Measurements from ENCODE around the gene DSC2.

DSC2 gene

GRCh38 chr18:31093880-31094279 lies 8.3 kb downstream of the DSC2 start (continued):
- TF ChIP-seq POU6F1 (CRISPR knock-in tag; IDR thresholded peaks at IDR 0.05; ENCODE audit: borderline replicate concordance, low read depth) (no peak), RARB (CRISPR knock-in tag; IDR thresholded peaks at IDR 0.05) (no peak), ZC3H10 (CRISPR knock-in tag; IDR thresholded peaks at IDR 0.05) (no peak), GLIS3 (CRISPR knock-in tag; IDR thresholded peaks at IDR 0.05) (no peak)

GRCh38 chr18:31093294-31093693 lies 8.9 kb downstream of the DSC2 start:
- TF ChIP-seq ZNF8 (CRISPR knock-in tag; IDR thresholded peaks at IDR 0.05) (peak; percentile 46; the same call in 1 of the 2 replicates), GLIS3 (CRISPR knock-in tag; IDR thresholded peaks at IDR 0.05) (no peak)
- no peak for ATAC-seq

- no peak for ATAC-seq
- TF ChIP-seq TCF4 (CRISPR knock-in tag; IDR thresholded peaks at IDR 0.05; ENCODE audit: borderline replicate concordance) (no peak), PPARA (CRISPR knock-in tag; IDR thresholded peaks at IDR 0.05; ENCODE audit: borderline replicate concordance) (no peak), ZFP3 (CRISPR knock-in tag; IDR thresholded peaks at IDR 0.05) (no peak), CSRNP3 (CRISPR knock-in tag; IDR thresholded peaks at IDR 0.05) (no peak), ZNF565 (CRISPR knock-in tag; conservative IDR thresholded peaks at IDR 0.05; ENCODE audit: low read depth) (no peak)
Measured at GRCh38 chr18:31091350-31091749, 10.9 kb downstream of the DSC2 start.

DNA sequence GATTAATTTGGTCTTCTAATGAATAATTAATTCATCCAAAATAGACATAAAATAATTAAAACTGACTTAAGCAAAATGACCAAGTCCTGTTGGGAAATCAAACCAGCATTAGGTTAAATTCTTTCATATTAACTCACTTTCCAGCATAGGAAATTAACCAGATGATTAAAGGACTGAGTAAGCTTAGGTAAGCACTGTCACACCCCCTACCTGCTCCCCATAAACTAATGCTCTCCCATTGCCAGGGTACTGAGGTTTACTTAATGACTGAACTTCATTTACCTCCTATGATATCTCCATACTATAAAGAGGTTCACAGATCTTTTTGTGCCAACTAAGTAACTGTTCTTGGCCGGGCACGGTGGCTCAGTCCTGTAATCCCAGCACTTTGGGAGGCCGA lies 13.7 kb downstream of the DSC2 start:
- ATAC-seq, result no peak
- TF ChIP-seq CSRNP3 (CRISPR knock-in tag; IDR thresholded peaks at IDR 0.05), result no peak
- TF ChIP-seq, protein P1, sequence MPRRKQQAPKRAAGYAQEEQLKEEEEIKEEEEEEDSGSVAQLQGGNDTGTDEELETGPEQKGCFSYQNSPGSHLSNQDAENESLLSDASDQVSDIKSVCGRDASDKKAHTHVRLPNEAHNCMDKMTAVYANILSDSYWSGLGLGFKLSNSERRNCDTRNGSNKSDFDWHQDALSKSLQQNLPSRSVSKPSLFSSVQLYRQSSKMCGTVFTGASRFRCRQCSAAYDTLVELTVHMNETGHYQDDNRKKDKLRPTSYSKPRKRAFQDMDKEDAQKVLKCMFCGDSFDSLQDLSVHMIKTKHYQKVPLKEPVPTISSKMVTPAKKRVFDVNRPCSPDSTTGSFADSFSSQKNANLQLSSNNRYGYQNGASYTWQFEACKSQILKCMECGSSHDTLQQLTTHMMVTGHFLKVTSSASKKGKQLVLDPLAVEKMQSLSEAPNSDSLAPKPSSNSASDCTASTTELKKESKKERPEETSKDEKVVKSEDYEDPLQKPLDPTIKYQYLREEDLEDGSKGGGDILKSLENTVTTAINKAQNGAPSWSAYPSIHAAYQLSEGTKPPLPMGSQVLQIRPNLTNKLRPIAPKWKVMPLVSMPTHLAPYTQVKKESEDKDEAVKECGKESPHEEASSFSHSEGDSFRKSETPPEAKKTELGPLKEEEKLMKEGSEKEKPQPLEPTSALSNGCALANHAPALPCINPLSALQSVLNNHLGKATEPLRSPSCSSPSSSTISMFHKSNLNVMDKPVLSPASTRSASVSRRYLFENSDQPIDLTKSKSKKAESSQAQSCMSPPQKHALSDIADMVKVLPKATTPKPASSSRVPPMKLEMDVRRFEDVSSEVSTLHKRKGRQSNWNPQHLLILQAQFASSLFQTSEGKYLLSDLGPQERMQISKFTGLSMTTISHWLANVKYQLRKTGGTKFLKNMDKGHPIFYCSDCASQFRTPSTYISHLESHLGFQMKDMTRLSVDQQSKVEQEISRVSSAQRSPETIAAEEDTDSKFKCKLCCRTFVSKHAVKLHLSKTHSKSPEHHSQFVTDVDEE (CRISPR knock-in tag; IDR thresholded peaks at IDR 0.05), result no peak
- TF ChIP-seq ZC3H10 (CRISPR knock-in tag; IDR thresholded peaks at IDR 0.05), result no peak
- TF ChIP-seq PPARA (CRISPR knock-in tag; IDR thresholded peaks at IDR 0.05; ENCODE audit: borderline replicate concordance), result no peak
- TF ChIP-seq CREB5 (CRISPR knock-in tag; IDR thresholded peaks at IDR 0.05; ENCODE audit: low read depth), result no peak
- no peak for TF ChIP-seq BACH2 (CRISPR knock-in tag; IDR thresholded peaks at IDR 0.05; ENCODE audit: borderline replicate concordance)
- no peak for TF ChIP-seq ARNTL (CRISPR knock-in tag; IDR thresholded peaks at IDR 0.05; ENCODE audit: borderline replicate concordance, low read depth)
- no peak for TF ChIP-seq SNAI2 (CRISPR knock-in tag; IDR thresholded peaks at IDR 0.05)
- no peak for TF ChIP-seq POU6F1 (CRISPR knock-in tag; IDR thresholded peaks at IDR 0.05; ENCODE audit: borderline replicate concordance, low read depth)
- no peak for TF ChIP-seq TOX (CRISPR knock-in tag; IDR thresholded peaks at IDR 0.05; ENCODE audit: borderline replicate concordance)
- no peak for TF ChIP-seq ZNF8 (CRISPR knock-in tag; IDR thresholded peaks at IDR 0.05)
- TF ChIP-seq ZNF70 (CRISPR knock-in tag; IDR thresholded peaks at IDR 0.05), result no peak
- no peak for TF ChIP-seq OSR1 (CRISPR knock-in tag; IDR thresholded peaks at IDR 0.05)
- no peak for TF ChIP-seq ESRRG (CRISPR knock-in tag; IDR thresholded peaks at IDR 0.05)

All from SK-N-SH treated with all-trans-retinoic acid at 6 μM for 48 hours (cell line).